Tibial nerve (tissue), 4 donors: ENCODE measurements around the gene ASB5.

ENCODE experiments used
- EP300 ChIP-seq, 2 donors: sonication (generic); formaldehyde crosslinking; IDR thresholded peaks; one replicate each; pipeline ENCODE4 v1.6.1; 2017; ENCODE audit warnings: antibody characterized with exemption in 2 of 2, mild to moderate bottlenecking in 1 of 2
- POLR2A ChIP-seq, 2 donors: fragments of 450-650 bp; IDR thresholded peaks; one replicate each; pipeline ENCODE4 v1.6.1; 2017; ENCODE audit warnings: antibody characterized with exemption in 2 of 2, mild to moderate bottlenecking in 2 of 2, moderate library complexity in 2 of 2
- TF ChIP-seq, protein P1 (sequence below), 5 experiments: fragments of 200-600 bp in 3 of 5; fragments of 450-650 bp in 2 of 5; sonication (generic) in 3 of 5; IDR thresholded peaks; one replicate each; pipeline ENCODE4 v1.5.1; 2016 to 2019; ENCODE audit warnings: antibody characterized with exemption in 5 of 5, mild to moderate bottlenecking in 3 of 5, moderate library complexity in 2 of 5

DNA sequence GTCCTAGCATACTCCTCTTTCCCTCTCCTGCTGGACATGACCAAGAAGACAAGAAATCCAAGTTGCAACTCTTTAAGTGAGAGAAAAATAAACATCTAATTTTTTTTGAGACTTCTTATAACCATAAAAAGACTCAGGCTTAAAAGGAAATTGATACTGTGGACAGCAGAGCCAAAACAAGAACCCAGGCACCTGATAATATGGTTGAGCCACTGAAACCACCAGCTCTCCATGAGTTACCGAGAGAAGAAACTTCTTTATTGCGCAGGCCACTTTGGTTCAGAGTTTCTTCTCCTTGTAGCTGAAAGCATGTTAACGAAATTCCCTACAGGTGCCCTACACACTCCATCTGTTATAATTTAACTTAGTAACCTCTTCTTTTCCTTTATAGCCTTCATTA is 39.4 kb upstream of the ASB5 start:
- TF ChIP-seq EP300 (IDR thresholded peaks at IDR 0.05) (no peak), POLR2A (IDR thresholded peaks at IDR 0.05) (no peak)
- TF ChIP-seq, protein P1, sequence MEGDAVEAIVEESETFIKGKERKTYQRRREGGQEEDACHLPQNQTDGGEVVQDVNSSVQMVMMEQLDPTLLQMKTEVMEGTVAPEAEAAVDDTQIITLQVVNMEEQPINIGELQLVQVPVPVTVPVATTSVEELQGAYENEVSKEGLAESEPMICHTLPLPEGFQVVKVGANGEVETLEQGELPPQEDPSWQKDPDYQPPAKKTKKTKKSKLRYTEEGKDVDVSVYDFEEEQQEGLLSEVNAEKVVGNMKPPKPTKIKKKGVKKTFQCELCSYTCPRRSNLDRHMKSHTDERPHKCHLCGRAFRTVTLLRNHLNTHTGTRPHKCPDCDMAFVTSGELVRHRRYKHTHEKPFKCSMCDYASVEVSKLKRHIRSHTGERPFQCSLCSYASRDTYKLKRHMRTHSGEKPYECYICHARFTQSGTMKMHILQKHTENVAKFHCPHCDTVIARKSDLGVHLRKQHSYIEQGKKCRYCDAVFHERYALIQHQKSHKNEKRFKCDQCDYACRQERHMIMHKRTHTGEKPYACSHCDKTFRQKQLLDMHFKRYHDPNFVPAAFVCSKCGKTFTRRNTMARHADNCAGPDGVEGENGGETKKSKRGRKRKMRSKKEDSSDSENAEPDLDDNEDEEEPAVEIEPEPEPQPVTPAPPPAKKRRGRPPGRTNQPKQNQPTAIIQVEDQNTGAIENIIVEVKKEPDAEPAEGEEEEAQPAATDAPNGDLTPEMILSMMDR (IDR thresholded peaks at IDR 0.05): no peak
